ENCODE data around the gene BRAT1.
A peak's percentile ranks its signal among the peaks of the same experiment; 100 is the strongest.
"Not testable (repeated sequence)": the region's sequence is repeated elsewhere in the genome, so short reads cannot be mapped to it uniquely, and the experiment has no call there.

The BRAT1 gene

GRCh38 chr7:2555121-2556052 lies at the start of gene BRAT1:
Gene BRAT1 (minus strand): TSS chr7:2555524. CDS start chr7:2554431, 1,093 bp downstream.
- DNase-seq (ENCODE audit: low read depth) = peak; percentile 91

DNA sequence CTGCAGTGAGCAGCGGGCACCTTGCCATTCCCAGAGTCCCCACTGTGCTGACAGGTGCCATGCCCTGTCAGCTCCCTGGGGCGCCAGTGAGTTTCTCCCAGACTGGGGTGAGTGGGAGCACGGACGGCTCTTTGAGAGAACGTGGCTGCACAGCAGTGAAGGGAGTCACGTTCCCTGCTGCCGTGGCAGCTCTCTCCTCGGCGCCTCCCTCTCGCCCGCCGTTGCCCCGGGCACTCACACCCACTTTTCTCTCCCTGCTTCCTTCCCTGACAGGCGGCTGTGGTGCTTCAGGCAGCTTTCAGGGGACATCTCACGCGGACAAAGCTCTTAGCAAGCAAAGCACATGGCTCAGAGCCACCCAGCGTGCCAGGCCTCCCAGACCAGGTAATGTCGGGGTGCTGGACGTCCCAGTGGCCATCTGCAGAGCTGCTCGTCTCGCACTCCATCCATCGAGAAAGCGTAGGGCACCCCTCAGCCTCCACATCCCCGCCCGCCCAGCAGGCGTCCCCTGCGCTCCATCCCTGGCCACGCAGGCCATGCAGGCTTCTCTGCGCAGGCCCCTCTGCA lies 49.4 kb upstream of the BRAT1 start:
- DNase-seq (ENCODE audit: low read depth) = no peak

DNA sequence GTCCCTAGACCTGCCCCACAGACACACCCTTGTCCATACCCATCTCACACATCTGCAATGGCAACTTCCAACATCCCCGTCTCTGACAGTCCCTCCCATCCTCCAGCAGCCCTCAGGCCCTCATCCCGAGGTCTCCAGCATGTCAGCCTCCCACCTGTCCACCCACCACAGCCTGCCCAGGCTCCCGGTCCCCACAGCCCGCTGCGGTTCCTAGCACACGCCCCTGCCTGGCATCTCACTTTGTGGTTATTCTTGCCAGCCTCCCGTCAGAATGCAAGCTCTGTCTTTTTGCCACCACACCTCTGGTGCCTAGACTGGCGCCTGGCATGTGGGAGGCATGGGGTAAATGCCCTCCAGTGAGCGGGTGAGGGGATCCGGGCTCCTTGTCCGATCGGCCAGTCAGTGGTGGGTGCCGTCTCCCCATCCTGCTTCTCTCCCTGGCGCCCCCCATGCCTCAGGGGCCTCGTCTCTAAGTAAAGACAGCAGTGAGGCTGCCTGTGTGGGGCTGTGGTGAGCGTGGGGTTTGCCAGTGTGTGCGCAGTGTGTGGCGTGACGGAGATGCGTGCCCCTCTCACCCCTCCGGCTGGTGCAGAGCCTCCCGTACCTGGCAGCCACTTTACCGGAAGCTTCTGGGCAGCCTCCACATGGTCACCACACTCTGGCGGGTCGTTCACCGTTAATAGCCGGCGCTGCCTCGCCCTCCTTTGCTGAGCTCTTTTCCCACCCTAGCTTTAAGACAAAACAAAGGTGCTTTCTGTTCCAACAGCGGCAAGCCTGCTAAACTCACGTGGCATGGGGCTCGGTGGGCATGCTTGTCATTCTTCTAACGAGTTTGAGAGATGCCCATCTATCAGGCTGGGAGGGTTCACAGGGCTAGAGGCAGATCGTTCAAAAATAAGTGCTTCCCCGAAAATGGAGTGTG lies 48.0 kb upstream of the BRAT1 start:
- DNase-seq (ENCODE audit: low read depth) = no peak

- DNase-seq (ENCODE audit: low read depth) = no peak
Measured at GRCh38 chr7:2602406-2603043, 47.2 kb upstream of the BRAT1 start.

- DNase-seq (ENCODE audit: low read depth) = no peak
Measured at GRCh38 chr7:2601907-2602306, 46.6 kb upstream of the BRAT1 start.

- no peak for DNase-seq (ENCODE audit: low read depth)
Measured at GRCh38 chr7:2601065-2601464, 45.7 kb upstream of the BRAT1 start.

- no peak for DNase-seq (ENCODE audit: low read depth)
Measured at GRCh38 chr7:2598154-2598823, 43.0 kb upstream of the BRAT1 start.

- no peak for DNase-seq (ENCODE audit: low read depth)
Measured at GRCh38 chr7:2597273-2597640, 41.9 kb upstream of the BRAT1 start.

- no peak for DNase-seq (ENCODE audit: low read depth)
Measured at GRCh38 chr7:2596464-2597272, 41.3 kb upstream of the BRAT1 start.

DNA sequence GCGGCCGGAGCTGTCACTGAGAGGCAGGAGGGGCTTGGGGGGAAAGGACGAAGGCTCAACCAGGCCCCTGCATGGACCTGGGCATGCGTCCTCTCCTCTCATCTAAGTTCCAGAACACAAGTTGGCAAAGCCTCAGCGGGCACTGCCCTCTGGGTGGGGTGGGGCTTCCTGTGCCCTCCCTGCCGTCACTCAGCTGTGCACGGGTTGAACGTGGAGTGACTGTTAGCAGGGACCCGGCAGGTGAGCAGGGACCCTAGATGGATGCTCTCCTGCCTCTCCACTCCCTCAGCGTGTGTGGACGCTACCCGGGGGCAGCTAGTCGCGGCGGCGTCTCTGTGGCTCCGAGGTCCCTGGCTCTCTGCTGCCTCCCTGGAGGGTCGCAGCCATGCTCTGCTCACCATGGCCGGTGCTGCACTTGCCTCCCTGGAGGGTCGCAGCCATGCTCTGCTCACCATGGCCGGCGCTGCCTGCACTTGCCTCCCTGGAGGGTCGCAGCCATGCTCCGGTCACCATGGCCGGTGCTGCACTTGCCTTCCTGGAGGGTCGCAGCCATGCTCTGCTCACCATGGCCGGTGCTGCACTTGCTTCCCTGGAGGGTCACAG lies 40.0 kb upstream of the BRAT1 start:
- DNase-seq (ENCODE audit: low read depth) = no peak

DNA sequence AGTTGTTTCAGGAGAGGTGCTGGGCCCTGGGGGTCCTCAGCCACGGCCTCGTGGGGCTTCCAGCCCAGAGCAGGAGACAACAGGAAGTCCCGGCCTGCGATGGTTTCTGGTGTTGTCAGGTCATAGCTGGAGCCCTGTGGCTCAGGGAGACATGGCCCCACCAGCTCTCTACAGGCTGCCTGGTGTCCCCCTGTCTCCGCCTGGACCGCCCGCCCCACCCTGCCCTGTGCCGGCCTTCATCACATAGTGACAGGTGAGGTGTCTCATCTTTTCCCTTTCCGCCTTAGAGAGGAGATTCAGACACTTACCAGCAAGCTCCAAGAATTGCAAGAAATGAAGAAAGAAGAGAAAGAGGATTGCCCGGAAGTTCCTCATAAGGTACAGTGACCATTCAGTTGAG lies 39.3 kb upstream of the BRAT1 start:
- DNase-seq (ENCODE audit: low read depth) = no peak

DNA sequence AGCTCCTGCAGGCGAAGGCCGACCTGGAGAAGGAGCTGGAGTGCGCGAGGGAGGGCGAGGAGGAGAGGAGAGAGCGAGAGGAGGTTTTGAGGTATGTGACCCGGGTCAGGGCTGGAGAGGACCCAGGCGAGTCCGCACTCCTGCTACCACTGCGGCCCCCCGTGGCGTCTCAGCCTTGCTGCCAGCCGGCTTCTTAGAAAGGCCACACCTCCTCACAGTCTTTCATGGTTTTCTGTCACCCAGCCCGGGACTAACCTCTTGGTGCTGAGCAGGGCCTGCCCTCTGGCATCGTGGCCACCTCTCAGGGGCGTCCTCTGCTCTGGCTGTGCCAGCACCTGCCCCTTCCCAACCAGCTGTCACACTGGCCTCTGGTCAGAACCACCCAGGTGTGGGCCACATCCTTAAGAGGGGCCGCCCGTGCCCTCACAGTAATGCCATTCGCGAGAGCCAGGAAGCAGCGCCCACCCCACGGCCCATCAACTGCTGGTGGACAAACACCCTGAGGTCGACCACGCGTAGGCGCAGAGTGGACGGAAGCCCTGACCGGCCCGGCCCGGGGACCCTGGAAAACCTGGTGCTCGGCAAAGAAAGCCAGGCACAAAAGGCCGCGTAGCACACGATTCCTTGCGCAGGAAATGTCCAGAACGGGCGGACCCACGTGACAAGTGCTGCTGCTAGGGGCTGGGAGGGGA lies 37.9 kb upstream of the BRAT1 start:
- no peak for DNase-seq (ENCODE audit: low read depth)

DNA sequence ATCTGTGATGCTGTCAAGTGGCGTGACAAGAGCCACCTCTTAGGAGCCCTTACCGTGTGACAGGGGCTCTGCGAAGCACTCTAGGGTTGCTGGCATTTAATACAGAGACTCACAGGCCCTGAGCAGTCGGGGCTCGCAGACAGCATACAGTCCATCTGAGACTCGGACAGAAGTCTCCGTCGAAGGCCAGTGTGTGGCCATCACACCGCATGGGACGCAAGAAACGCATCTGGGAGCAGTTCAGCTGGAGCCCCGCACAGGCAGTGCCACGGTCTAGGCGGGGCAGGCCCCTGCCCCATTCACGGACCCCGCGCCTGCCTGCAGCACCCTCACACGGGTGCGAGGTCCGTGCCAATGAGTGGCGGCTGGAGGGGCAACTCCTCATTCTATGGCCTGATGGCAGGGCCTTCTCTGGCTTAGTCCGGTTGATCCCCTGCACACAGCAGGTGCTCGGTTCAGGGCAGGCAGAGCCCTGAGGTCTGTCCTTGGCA lies 37.1 kb upstream of the BRAT1 start:
- DNase-seq (ENCODE audit: low read depth) = no peak

- not testable (repeated sequence) for DNase-seq (ENCODE audit: low read depth)
Measured at GRCh38 chr7:2589941-2590340, 34.6 kb upstream of the BRAT1 start.

DNA sequence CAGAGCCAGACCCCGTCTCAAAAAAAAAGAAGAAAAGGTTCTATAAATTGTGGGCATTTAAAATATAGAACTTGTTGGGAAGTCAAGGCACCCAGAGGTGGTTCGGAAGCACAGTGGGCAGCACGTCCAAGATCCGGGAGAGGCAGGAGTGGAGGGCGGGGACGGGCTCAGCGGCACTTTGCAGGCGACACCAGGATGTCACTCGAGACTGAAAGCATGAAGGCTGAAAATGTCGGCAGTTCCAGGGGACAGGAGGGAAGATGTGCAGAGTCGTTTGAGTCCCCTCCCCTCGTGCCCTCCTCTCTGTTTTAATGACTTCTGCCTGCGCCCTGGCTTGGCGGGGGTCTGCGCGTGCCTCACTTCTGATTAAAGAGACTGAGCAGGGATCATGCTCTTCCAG lies 34.0 kb upstream of the BRAT1 start:
- DNase-seq (ENCODE audit: low read depth) = no peak

DNA sequence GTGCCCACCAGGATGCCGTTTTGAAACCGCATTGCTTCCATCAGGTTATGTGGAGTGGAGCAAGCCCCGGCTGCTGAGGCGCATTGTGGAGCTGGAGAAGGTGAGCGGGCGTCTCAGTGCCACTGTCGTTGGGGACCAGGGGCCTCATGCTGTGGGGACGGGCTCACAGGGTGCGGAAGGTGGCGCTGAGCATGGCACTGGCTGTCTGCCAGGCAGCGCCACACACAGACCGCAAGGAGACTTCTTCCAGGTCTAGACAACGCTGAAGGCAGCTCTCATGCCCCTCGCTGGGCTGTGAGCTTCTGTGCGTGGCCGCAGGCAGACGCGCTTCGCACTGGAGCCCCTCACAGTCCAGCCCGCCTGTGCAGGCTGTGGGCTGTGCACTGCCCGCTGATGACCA lies 32.5 kb upstream of the BRAT1 start:
- no peak for DNase-seq (ENCODE audit: low read depth)

DNA sequence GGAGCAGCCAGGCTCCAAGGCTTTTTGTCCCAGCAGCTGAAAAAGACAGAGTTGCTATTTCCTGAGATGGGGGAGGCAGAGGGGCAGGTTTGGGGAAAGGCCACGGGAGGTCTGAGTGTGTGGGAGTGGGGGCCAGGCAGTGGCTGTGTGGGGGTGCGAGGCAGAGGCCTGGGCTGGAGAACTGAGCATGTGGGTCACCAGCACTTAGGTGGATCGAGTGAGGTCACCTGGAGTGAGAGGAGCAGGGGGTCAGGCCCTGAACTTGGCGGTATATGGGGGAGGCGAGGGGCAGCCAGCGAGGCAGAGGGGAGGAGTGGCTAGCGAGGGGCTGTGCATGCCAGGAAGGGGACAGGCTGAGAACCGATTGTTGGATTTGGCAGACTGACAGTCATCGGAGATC lies 31.8 kb upstream of the BRAT1 start:
- no peak for DNase-seq (ENCODE audit: low read depth)

GRCh38 chr7:2586326-2587020 lies 31.1 kb upstream of the BRAT1 start:
- no peak for DNase-seq (ENCODE audit: low read depth)

- no peak for DNase-seq (ENCODE audit: low read depth)
Measured at GRCh38 chr7:2585446-2585845, 30.1 kb upstream of the BRAT1 start.
